Keratinocyte (primary cell): Measurements from ENCODE around the gene ATRNL1. TPM values are rescaled to one million over a fixed set of nuclear protein-coding genes. Genes with fewer than 3 reads are reported as not detected.

Experiments
- DNase-seq: peaks from one replicate; pipeline ENCODE4 v3.0.0-alpha.2; 2011; ENCODE audit warnings: low read depth, missing footprints, low spot score
- FAIRE-seq: peaks from 2 replicates; lab custom pipeline; 2011; peaks lifted over from hg19 to GRCh38; lab: Jason Lieb, UNC
- H2AFZ ChIP-seq: 2 replicates; pipeline ENCODE4 v1.6.0; 2012; ENCODE audit warnings: low read length, control low read depth, inconsistent platforms; ENCODE audit not compliant: control insufficient read depth
- H3K27ac ChIP-seq: 2 replicates; pipeline ENCODE4 v1.5.1; 2011; ENCODE audit warnings: low read length; ENCODE audit not compliant: control insufficient read depth, insufficient read depth
- H3K27me3 ChIP-seq: 3 replicates; pipeline ENCODE4 v1.6.0; 2011; ENCODE audit warnings: low read length; ENCODE audit not compliant: control insufficient read depth, insufficient read depth; ENCODE audit errors: extremely low read depth
- H3K36me3 ChIP-seq, 2 experiments: 2 replicates in 1 of 2; 3 replicates in 1 of 2; pipeline ENCODE4 v1.5.1; 2011; ENCODE audit warnings: low read length in 2 of 2, mild to moderate bottlenecking in 1 of 2; ENCODE audit not compliant: control insufficient read depth in 2 of 2, insufficient read depth in 2 of 2; ENCODE audit errors: extremely low read depth in 1 of 2
- H3K4me1 ChIP-seq: 3 replicates; pipeline ENCODE4 v1.5.1; 2011; ENCODE audit warnings: low read length; ENCODE audit not compliant: control insufficient read depth, insufficient read depth; ENCODE audit errors: extremely low read depth
- H3K4me2 ChIP-seq: 3 replicates; pipeline ENCODE4 v1.6.0; 2011; ENCODE audit warnings: low read depth, low read length; ENCODE audit not compliant: control insufficient read depth, insufficient read depth; ENCODE audit errors: extremely low read depth
- H3K4me3 ChIP-seq, 3 experiments: fragments of 200-600 bp in 1 of 3; sonication (generic) in 1 of 3; 2 replicates in 2 of 3; 3 replicates in 1 of 3; pipeline ENCODE4 v1.5.1; 2011 to 2016; ENCODE audit warnings: low read length in 3 of 3, mild to moderate bottlenecking in 3 of 3, control low read depth in 2 of 3, inconsistent platforms in 1 of 3, low read depth in 1 of 3, mixed read lengths in 1 of 3, mixed run types in 1 of 3, moderate library complexity in 1 of 3; ENCODE audit not compliant: control insufficient read depth in 2 of 3, insufficient read depth in 2 of 3; ENCODE audit errors: extremely low read depth in 1 of 3
- H3K79me2 ChIP-seq: 2 replicates; pipeline ENCODE4 v1.6.0; 2012; ENCODE audit warnings: low read length; ENCODE audit not compliant: control insufficient read depth, insufficient read depth
- H3K9ac ChIP-seq: 3 replicates; pipeline ENCODE4 v1.6.0; 2011; ENCODE audit warnings: low read length; ENCODE audit not compliant: control insufficient read depth, insufficient read depth; ENCODE audit errors: extremely low read depth
- H3K9me1 ChIP-seq: 3 replicates; pipeline ENCODE4 v1.6.0; 2011; ENCODE audit warnings: low read length; ENCODE audit not compliant: control insufficient read depth, insufficient read depth; ENCODE audit errors: extremely low read depth
- H3K9me3 ChIP-seq: 2 replicates; pipeline ENCODE4 v1.5.1; 2012; ENCODE audit warnings: low read depth, low read length; ENCODE audit not compliant: control insufficient read depth
- H4K20me1 ChIP-seq: 3 replicates; pipeline ENCODE4 v1.6.0; 2011; ENCODE audit warnings: low read length; ENCODE audit not compliant: control insufficient read depth, insufficient read depth; ENCODE audit errors: extremely low read depth
- CTCF ChIP-seq, 3 experiments: IDR thresholded peaks in 1 of 3; conservative IDR thresholded peaks in 1 of 3; optimal IDR thresholded peaks in 1 of 3; 2 replicates in 2 of 3; 3 replicates in 1 of 3; pipeline versions ENCODE3 to v1.5.1; 2011; ENCODE audit warnings: low read length in 3 of 3, mild to moderate bottlenecking in 3 of 3, moderate library complexity in 2 of 3, control low read depth in 1 of 3, inconsistent platforms in 1 of 3; ENCODE audit not compliant: insufficient read depth in 2 of 3; ENCODE audit errors: extremely low read depth in 1 of 3
- EZH2 ChIP-seq: IDR thresholded peaks from one replicate; pipeline ENCODE4 v1.6.1; 2012; ENCODE audit warnings: inconsistent platforms, mild to moderate bottlenecking, low read length, moderate library complexity
- dilution Hi-C: fragments of 300-500 bp; cut with MboI; formaldehyde crosslinking; loops from one replicate; pipeline ENCODE4 v1.7.0; 2020; ENCODE audit warnings: low sequenced_read_pairs; ENCODE audit not compliant: extremely low pct_ligation_motif_present
- polyA plus RNA-seq, 5 experiments: library from polyadenylated mRNA; depleted of rRNA in 3 of 5; stranded (reverse) in 3 of 5; stranded (forward) in 1 of 5; unstranded in 1 of 5; fragments of >200 nt; gene quantifications; 1 replicate in 1 of 5; 2 replicates in 3 of 5; 3 replicates in 1 of 5; pipeline versions ENCODE4 v1.2.1 to v1.2.3, GENCODE V29; 2011 to 2012; ENCODE audit warnings: missing spikeins in 2 of 5, low read depth in 1 of 5, low replicate concordance in 1 of 5

The ATRNL1 gene
- polyA plus RNA-seq, 1 donor (not counting 4 experiments of a cell fraction or from before 2014, with no cell fraction given): 0.07 TPM

GRCh38 chr10:115059301-115059898 is 33.8 kb upstream of the ATRNL1 start:
- no peak overlapping the region for H3K4me3 ChIP-seq
- H3K4me1 ChIP-seq: no peaks in the 10 kb centered on the region
- H3K4me2 ChIP-seq: no peak overlapping the region
- no peaks in the 10 kb centered on the region for H4K20me1 ChIP-seq
- DNase-seq (no peak), FAIRE-seq (no peak)
- no peaks in the 10 kb centered on the region for H3K9me1 ChIP-seq
- no peak overlapping the region for H3K9ac ChIP-seq
- no peaks in the 10 kb centered on the region for H3K27me3 ChIP-seq
- H3K9me3 ChIP-seq: no peaks in the 10 kb centered on the region
- no peaks in the 10 kb centered on the region for H3K36me3 ChIP-seq
- TF ChIP-seq CTCF (optimal IDR thresholded peaks at IDR 0.05 in 1 of 3, IDR thresholded peaks at IDR 0.05 in 1 of 3, conservative IDR thresholded peaks at IDR 0.05 in 1 of 3; ENCODE audit: extremely low read depth in 1 of 3, insufficient read depth in 2 of 3, low read length in 3 of 3): no peak
- no peak for TF ChIP-seq EZH2
- dilution Hi-C loops: no loop called here
- no peak overlapping the region for H2AFZ ChIP-seq
- H3K27ac ChIP-seq: no peak overlapping the region
- H3K79me2 ChIP-seq: no peaks in the 10 kb centered on the region

GRCh38 chr10:115063701-115064658 is 29.2 kb upstream of the ATRNL1 start:
- Histone ChIP-seq H2AFZ (no peak overlapping the region), H3K36me3 (no peaks in the 10 kb centered on the region), H3K4me3 (no peak overlapping the region), H3K4me1 (no peaks in the 10 kb centered on the region), H3K9me1 (no peaks in the 10 kb centered on the region), H3K4me2 (no peak overlapping the region), H3K27me3 (no peaks in the 10 kb centered on the region), H3K9me3 (no peaks in the 10 kb centered on the region), H3K27ac (no peak overlapping the region), H4K20me1 (no peaks in the 10 kb centered on the region), H3K9ac (no peak overlapping the region), H3K79me2 (no peaks in the 10 kb centered on the region)
- dilution Hi-C loops: no loop called here
- TF ChIP-seq EZH2 (no peak), CTCF (optimal IDR thresholded peaks at IDR 0.05 in 1 of 3, IDR thresholded peaks at IDR 0.05 in 1 of 3, conservative IDR thresholded peaks at IDR 0.05 in 1 of 3; ENCODE audit: extremely low read depth in 1 of 3, insufficient read depth in 2 of 3, low read length in 3 of 3) (no peak)
- FAIRE-seq (no peak), DNase-seq (no peak)
